HG03108 (cell line): Measurements from ENCODE around the gene SLC25A25.
"Not testable (repeated sequence)": the region's sequence is repeated elsewhere in the genome, so short reads cannot be mapped to it uniquely, and the experiment has no call there.

ENCODE experiments used
- ATAC-seq: cut with Tn5 transposase; IDR thresholded peaks from one replicate; pipeline ENCODE4 v1.9.1; 2021; ENCODE audit warnings: moderate library complexity; ENCODE audit not compliant: unreplicated experiment

Gene SLC25A25

DNA sequence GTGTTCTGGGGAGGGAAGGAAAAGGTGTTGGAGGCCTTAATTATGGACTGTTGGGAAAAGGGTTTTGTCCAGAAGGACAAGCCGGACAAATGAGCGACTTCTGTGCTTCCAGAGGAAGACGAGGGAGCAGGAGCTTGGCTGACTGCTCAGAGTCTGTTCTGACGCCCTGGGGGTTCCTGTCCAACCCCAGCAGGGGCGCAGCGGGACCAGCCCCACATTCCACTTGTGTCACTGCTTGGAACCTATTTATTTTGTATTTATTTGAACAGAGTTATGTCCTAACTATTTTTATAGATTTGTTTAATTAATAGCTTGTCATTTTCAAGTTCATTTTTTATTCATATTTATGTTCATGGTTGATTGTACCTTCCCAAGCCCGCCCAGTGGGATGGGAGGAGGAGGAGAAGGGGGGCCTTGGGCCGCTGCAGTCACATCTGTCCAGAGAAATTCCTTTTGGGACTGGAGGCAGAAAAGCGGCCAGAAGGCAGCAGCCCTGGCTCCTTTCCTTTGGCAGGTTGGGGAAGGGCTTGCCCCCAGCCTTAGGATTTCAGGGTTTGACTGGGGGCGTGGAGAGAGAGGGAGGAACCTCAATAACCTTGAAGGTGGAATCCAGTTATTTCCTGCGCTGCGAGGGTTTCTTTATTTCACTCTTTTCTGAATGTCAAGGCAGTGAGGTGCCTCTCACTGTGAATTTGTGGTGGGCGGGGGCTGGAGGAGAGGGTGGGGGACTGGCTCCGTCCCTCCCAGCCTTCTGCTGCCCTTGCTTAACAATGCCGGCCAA, 40.4 kb downstream of the SLC25A25 start:
- no peak for ATAC-seq

DNA sequence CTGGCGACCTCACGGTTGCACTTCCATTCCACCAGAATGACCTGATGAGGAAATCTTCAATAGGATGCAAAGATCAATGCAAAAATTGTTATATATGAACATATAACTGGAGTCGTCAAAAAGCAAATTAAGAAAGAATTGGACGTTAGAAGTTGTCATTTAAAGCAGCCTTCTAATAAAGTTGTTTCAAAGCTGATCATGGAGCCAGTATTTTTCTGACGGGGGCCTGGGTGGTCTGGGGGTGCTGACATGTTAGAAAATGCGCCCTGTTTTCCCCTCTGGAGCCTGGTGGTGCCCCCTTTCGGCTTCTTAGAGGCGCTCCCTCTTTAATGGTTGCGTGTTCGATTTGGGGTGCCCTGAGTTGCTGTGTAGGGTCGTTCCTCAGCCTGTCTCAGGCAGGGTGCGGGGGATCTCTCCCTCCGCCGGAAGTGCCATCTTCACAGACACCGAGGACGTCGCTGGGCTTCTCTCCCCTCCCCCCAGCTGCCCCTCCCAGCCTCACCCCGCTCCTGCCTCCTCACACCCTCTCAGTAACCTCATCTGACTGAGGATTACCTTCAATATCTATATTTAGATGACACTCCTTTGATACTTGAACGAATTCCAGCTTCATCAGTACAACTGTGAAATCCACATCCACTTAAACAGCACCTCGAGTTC, 41.1 kb downstream of the SLC25A25 start:
- ATAC-seq: no peak

DNA sequence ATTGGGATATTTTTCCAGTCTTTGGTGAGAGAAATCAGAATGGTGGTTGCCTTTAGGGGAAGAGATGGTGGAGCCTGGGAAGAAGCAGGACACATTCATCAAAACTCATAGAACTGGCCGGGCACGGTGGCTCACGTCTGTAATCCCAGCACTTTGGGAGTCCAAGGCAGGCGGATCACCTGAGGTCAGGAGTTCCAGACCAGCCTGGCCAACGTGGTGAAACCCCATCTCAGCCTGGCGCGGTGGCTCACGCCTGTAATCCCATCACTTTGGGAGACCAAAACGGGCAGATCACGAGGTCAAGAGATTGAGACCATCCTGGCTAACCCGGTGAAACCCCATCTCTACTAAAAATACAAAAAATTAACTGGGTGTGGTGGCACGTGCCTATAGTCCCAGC, 43.7 kb downstream of the SLC25A25 start:
- ATAC-seq: not testable (repeated sequence)

DNA sequence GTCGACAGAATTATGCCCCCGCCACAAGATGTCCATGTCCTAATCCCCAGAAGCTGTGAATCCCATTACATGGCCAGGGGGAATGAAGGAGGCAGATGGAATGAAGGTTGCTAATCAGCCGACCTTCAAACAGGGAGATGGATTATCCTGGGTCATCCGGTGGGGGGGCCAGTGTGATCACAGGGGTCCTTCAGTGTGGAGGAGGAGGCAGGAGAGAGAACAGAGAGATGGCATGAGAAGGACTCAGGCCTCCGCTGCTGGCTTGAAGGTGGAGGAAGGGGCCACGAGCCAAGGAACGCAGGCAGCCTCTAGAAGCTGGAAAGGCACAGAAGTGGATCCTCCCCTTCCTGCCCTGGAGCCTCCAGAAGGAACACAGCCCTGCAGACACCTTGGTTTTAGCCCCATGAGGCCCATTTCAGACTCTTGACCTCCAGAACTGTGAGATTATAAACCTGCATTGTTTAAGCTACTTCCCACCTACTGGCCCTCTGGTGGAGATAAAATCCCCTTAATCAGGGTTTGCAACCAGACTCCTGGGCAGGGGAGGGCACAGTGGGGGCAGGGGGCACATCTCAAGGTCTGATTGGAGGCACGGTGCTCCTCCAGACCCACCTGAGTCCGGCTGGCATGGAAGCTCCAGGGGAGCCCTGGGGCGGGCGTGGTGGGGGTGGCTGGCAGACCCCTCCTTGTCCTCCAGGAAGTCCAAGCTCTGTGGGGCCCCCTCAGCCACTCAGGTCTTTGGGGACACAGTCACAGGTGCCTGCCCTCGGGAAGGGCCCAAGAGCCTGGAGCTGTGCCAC, 45.7 kb downstream of the SLC25A25 start:
- no peak for ATAC-seq

DNA sequence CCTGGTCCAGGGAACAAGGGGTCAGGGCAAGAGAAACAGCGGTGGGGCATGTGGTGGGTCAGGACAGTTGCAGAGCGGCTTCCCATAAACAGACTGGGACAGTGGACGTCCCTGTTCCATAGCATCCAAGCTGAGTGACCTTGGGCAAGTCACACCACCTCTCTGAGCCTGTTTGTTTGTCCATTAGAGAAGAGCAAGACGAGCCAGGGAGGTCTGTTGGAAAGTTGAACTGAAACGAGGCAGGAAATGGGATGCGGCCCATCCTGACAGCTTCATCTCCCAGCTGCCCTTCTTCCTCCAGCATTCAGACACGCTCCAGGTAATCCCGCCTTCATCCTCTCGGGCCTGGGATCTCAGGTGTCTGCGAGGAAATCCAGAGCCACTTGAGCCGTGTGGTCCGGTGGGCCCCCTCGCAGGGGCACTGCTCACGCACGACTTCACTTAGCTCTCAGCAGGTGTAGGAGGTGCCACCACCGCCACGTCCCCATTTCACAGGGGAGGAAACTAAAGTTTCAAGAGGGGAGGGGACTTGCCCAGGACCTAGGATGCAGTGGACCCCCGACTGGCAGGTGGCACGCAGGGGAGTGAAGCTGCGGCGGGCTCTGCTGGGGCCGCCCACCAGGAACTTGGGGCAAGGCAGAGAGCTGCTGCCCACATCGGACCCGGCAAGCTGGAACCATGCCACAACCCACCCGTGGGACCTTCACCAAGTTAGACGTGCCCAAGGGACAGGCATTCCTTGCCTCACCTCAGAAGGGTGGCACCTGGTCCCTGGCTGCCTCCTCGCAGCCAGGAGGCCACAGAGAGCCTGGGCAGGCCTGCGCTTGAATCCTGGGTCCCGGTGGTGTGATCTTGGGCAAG, 46.5 kb downstream of the SLC25A25 start:
- no peak for ATAC-seq

DNA sequence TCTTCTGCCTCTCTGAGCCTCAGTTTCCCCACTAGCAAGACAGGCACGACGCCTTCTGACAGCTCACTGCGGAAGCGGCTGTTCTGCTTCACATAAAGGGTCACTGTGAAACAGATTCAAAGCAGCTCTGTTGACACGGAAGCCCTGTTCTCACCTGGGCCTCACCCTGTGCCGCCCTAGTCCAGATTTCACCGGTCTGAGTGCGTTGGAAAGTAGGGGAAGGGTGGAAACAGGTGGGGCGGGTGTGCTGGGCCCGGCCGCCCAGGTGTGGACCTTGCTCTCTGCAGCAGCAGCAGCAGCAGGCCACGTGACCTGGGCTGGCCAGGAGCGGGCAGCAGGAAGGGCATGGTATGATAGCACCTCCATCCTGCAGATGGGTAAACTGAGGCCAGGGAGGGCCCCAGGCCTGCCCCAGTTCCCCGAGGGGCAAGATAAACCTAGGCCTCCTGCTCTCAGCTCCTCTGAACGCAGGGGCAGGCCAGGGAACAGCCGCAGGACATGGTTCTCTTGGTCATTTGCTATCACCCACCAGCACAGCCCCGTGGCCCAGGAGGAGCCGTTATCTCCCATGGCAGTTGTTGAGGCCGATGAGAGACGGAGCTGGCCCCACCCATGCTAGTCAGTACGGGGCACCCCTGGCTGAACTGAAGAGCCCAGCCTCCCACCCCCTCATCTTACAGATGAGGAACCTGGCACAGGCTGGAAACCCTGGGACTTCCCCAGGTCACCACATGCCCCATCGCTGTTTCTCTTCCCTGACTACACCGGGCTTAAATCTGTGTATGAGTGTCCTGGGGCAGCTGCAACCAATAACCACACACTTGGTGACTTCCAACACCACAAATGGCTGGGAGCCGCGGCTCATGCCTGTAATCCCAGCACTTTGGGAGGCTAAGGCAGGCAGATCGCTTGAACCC, 47.4 kb downstream of the SLC25A25 start:
- ATAC-seq: no peak

DNA sequence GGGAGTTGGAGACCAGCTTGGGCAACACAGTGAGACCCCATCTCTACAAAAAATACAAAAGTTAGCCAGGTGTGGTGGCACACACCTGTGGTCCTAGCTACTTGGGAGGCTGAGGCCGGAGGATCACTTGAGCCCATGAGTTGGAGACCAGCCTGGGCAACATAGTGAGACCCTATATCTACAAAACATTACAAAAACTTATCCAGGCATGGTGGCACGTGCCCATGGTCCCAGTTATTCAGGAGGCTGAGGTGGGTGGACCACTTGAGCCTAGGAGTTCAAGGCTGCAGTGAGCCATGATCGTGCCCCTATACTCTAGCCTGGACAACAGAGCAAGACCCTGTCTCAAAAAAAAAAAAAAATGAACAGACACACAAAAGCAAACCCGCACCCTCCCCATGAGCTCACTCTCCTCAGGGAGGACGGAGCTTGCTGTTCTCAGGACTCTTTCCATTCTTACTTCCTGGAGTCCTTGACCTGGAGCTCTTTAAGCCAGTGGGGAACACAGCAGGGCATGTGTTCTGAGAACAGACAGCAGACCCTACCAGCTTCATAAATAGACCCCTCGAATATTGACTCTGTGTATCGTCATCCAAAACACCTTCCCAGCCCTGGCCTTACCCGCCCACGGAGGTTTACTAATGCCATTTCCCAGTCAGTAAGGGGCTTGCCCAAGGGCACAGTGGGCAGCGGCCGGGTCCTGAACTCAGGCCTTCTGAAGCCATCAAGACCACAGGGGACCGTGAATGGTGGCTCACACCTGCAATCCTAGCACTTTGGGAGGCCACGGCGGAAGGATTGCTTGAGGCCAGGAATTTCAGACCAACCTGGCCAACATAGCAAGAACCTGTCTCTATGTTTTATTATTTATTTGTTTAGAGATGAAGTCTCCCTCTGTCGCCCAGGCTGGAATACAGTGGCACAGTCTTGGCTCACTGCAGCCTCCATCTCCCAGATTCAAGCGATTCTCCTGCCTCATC, 48.4 kb downstream of the SLC25A25 start:
- no peak for ATAC-seq

DNA sequence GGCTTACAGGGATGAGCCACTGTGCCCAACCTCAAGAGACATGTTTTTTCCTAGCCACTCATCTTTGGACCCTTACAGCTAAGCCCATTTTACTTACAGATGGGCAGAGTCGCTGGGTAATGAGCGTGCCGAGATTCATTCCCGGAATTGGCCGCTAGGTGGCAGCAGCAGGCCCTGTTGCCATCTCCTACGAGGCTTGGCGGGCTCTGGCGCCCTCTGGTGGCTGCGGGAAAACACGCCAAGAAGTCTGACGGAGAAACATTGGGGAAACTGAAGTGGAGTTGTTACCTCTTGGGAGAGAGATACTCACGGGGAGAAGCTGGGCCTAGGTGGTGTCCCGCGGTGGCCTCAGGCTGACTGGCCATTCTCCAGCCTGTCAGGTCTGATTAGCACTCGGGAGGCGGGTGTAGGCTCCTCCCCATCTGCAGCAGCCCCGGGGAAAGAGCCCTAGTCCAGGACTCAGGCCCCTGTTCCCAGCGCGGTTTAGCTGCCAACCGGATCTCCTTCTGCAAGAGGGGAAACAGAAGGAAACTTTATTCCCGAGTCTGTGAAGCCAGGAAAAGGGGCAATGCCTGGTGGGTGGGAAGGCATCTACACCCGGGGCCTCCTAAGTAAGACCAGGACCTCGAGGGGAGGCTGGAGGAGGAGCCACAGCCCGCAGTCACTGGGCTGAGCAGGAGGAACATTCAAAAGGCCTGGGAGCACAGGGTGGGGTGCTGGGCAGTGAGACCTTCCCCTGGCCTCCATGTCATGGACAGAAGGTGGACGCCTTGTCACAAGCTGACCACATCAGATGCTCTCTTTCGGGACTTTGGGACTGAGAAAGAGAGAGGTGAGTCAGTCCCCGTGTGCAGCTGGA, 49.8 kb downstream of the SLC25A25 start:
- ATAC-seq: no peak

DNA sequence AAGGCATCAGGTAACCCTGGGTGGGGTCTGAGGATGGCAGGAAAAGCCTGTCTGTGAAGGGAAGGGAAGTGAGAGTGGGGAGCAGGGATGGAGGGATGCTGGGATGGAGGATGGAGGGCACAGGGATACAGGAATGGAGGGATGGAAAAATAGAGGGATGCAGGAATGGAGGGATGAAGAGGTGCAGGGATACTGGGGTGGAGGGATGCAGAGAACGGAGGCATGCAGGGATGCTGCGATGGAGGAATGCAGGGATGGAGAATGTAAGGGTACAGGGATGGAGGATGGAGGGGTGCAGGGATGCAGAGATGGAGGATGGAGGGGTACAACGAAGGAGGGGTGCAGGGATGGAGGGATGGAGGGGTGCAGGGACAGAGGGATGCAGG, 50.4 kb downstream of the SLC25A25 start:
- ATAC-seq: no peak

DNA sequence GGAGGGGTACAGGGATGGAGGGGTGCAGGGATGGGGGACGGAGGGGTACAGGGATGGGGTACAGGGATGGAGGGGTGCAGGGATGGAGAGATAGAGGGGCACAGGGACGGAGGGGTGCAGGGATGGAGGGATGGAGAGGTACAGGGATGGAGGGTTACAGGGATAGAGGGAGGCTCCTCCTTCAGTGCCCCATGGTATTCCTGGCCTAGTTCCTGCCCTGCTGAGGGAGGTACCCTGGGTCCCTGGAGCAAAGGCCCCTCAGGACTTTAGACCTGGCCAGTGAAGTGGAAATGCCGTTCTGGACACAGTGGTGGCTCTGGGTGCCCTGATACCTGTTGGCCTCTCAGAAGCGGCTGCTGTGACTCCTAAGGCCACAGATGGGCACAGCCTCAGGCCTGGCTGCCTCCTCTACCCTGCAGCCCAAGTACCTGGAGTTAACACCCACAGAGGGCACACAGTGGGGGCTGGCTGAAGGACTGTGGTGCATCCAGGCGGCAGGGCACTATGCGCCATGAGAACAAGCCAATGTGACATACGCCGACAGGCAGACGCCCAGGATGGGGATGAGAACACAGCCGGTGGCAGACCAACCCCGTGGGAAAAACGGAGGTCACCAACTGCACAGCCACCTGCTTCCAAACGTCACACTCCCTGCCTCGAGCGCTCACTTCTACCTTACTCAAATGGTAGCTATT, 51.1 kb downstream of the SLC25A25 start:
- ATAC-seq: no peak

DNA sequence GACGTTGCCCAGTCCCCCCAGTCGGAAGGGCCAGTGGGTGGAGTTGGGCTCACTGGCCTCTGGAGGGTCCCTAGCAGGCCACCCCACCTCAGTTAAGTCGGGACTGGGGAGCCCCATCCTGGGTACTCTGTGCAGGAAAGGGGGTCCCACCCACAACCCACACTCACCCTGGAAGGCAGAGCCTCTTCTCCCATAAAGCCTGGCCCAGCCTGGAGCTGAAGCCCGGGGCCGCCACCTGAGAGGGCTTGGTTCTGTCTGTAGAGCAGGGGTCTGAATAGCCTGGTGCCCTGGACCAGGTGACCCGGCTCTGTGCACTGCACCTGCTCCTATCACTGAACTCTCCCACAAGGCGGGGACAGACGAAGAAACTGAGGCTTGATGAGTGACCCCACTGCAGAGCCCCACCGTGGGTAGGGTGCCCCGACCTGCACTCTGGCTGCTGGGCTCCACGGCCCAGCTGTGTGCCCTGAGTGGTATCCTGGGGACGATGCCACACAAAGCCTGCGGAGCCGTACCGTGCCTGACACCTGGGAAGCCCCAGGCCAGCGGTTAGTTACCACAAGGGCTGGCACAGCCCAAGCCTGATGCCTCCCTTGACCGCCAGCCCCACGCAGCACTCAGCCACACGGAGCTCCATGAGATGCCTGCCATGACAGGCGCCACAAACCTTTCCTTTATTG, 52.2 kb downstream of the SLC25A25 start:
- ATAC-seq: no peak

DNA sequence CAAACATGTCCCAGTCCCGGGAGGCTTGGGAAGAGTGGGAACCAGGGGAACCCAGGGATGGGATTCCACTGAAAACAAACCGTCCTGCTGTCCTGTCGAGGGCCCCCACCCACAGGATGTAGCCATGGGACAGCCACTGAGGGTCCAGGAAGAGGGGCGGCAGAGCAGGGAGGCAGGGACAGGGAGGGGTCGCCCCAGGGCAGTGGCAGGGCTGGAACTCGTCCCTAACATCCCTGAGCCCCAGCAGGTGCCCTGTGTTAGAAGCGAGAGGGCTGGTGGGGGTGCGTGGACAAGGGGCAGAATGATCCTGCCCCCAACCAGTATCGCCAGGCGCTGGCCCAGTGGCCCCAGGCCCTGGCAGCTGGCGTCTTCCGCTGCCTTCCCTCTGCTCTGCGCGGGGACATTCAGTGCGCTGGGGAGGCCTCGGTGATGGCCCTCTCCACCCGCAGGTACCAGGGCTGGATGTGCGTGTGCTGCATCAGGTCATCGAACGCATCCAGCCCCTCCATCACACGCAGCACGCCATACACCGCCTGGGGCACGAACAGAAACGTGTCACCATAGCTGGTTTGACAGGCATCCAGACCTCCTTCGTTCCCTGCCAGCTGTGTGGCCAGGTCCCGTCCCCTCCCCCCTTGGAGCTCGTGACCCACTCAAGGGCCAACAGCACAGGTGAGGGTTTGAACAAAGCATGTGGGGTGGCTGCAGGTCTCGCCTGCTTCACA, 52.9 kb downstream of the SLC25A25 start:
- no peak for ATAC-seq

DNA sequence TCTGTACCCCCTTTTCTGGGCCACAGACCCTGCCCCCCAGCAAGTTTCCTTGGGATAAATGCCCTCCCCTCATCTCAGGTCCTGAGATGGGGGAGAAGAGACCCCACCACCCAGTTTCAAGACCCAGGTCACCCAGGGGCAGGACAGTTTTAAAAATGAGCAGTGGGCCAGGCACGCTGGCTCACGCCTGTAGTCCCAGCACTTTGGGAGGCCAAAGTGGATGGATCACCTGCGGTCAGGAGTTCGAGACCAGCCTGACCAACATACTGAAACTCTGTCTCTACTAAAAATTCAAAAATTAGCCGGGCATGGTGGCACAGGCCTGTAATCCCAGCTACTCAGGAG, 53.4 kb downstream of the SLC25A25 start:
- no peak for ATAC-seq

DNA sequence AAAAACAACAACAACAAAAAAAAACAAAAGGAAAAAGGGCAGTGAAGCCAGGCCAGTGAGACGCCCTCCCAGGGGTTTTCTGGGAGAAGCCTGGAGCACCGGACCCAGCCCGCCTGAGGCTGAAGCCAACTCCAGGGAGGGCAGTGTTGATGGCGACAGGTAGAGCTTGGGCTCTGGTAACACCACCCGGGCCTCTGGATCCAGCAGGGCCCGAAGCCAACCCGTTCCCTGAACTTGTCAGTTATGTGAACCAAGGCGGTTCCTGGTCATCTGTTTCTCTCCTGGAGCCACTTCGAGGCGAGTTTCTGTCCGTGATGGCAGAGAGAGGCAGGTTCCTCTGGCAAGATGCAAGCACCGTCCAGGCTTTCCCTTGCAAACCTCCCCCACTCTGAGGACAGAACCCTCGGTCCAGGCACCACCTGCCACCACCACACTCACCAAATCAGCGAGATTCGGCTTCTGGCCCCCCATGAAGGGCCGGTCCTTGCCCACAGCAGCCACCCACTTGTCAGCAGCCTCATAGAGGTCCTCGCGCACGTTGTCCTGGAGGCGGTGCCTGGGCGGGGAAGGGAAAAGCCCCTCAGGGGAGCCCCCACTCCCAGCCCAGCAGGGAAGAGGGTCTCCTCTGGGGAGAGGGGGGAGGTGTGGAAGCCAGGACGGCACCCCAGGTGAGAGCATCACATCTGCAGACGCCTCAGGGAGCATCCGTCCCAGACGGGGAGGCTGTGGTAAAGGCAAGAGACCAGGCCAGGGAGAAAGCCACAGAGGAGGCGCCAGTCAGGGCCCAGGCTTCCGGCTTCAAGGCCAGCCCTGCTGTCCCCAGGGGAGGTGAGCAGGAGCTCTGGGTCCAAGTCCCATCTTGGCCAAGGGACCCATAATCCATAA, 54.1 kb downstream of the SLC25A25 start:
- ATAC-seq: no peak

DNA sequence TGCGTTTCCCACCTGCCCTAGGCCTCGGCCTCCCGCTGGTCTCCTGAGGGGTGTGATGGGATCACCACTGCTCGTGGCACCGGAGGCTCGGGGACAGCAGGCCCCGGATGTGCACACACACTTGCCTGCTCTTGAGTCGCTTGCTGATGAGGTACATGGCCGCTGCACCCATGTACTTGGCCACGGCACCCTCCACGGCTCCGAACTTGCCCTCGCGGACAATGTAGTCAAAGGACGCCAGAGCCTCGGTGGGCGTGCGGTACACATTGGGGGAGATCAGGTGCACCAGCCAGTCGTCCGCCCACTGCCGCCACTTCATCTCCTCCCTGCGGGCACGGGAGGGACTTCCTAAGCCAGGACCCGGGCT, 54.8 kb downstream of the SLC25A25 start:
- no peak for ATAC-seq
